ENCODE results near the gene GLIS2.

The GLIS2 gene

DNA sequence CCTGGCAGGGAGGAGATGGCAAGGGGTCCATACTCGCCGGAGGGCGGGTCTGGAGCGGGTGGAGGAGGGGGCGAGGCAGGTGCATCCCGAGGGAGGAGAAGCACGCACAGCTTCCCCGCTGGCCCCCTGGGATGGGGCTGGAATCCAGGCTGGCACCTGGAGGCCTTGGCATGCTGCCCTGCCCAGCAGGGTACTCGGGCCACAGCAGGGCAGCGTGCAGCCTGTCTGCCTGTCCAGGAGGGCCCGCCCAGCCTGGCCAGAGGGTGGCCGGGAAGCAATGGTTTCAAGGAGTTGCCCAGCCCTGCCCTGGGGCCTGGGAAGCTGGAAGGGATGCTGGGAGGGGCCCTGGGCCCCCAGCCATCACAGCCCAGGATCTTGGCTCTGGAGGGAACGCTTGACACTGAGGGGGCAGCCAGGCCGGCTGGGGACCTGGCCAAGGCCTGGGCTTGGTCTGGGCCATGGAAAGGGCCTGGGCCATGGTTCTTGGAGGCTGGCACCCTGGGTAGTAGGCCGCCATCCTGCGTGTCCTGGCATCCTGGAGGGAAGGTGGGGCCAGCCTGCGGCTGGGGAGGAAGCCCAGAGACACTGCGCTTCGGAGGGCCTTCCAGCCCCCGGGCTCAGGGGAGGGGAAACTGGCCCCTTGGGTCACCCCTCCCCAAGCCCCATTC, 1.1 kb downstream of the GLIS2 start:
- no peaks in the 10 kb centered on the region for H3K36me3 ChIP-seq (ENCODE audit: insufficient read depth, low read length)
- H3K4me2 ChIP-seq (ENCODE audit: low read length): peak overlapping the region; percentile 93
- no peaks in the 10 kb centered on the region for H3K9me3 ChIP-seq (replicated peaks; ENCODE audit: low read length)
- H3K27me3 ChIP-seq (ENCODE audit: control insufficient read depth, insufficient read depth, low read length): no peaks in the 10 kb centered on the region
- H3K9ac ChIP-seq (ENCODE audit: low read depth, low read length): peak overlapping the region; percentile 72
- H3K4me3 ChIP-seq (ENCODE audit: low read length): peak overlapping the region; percentile 75
- peaks cover 43% of the 10 kb centered on the region for H3K4me1 ChIP-seq (ENCODE audit: control insufficient read depth, insufficient read depth, low read length)

DNA sequence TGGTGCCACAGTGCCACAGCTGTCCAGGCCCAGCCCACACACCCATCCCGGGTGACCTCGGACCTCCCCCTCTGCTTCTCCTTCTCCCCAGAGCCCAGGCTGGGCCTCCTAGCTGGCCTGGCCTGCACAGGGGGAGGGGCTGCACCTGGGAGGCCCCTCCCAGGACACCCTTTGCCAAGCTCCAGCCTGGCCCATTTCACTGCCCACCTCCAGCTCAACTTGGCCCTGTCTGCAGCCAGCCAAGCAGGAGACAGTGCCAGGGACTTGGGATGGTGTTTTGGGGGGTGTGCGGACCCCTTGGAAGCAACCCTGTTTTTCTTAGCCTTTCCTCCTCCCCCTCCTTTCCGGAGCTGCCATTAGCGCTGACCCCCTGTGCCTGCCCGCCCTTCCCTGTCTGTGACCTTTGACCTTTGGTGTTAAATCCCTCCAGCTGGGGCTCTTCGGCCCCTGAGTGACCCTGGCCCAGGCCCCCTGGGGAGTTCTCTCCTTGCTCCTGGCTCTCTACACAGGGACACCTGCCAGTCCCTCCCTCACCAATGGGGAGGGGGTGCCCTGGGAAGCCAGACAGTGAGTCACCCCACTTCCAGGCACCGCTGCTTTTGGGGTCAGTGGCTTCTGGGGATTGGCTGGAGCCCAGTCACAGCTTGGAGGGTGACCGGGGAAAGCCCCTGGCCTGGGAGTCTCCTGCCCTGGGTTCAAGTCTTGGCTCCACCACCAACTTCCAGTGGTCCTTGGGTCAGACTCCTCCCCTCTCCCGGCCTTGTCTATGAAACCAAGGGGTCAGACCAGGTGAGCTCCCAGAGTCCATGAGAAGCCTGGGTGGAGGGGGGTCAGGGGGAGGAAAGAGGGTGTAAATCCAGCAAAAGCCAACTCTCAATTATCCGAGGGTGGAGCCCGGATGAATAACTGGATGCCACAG, 1.9 kb downstream of the GLIS2 start:
- peak overlapping the region; percentile 72 for H3K9ac ChIP-seq (ENCODE audit: low read depth, low read length)
- peak overlapping the region; percentile 93 for H3K4me2 ChIP-seq (ENCODE audit: low read length)
- peak overlapping the region; percentile 75 for H3K4me3 ChIP-seq (ENCODE audit: low read length)
- peaks cover 43% of the 10 kb centered on the region for H3K4me1 ChIP-seq (ENCODE audit: control insufficient read depth, insufficient read depth, low read length)
- no peaks in the 10 kb centered on the region for H3K36me3 ChIP-seq (ENCODE audit: insufficient read depth, low read length)
- no peaks in the 10 kb centered on the region for H3K27me3 ChIP-seq (ENCODE audit: control insufficient read depth, insufficient read depth, low read length)
- no peaks in the 10 kb centered on the region for H3K9me3 ChIP-seq (replicated peaks; ENCODE audit: low read length)

GRCh38 chr16:4318451-4318910, 2.6 kb downstream of the GLIS2 start:
- Histone ChIP-seq H3K9ac (ENCODE audit: low read depth, low read length) (peak overlapping the region; percentile 72), H3K4me3 (ENCODE audit: low read length) (peak overlapping the region; percentile 75), H3K36me3 (ENCODE audit: insufficient read depth, low read length) (no peaks in the 10 kb centered on the region), H3K4me1 (ENCODE audit: control insufficient read depth, insufficient read depth, low read length) (peaks cover 46% of the 10 kb centered on the region), H3K27me3 (ENCODE audit: control insufficient read depth, insufficient read depth, low read length) (no peaks in the 10 kb centered on the region), H3K4me2 (ENCODE audit: low read length) (peak overlapping the region; percentile 93), H3K9me3 (replicated peaks; ENCODE audit: low read length) (no peaks in the 10 kb centered on the region)

DNA sequence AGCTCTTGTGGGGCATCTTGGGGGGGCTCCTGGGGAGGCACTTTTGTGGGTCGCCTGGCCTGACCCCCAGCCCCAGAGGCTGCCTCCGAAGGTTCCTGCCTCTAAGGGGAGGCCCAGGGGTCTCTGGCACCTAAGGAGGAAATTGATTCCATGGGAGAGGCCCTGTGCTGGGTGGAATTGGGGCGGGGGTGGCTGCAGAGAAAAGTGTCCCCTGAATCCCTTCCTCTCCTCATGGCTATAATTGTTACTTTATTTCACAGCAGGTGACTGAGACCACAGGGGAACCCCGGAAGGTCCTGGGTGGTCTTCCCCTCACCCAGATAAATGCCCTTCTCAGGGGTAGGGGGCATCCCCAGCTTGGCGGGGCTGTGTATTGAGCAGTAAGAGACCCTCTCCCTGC, 3.1 kb downstream of the GLIS2 start:
- no peaks in the 10 kb centered on the region for H3K36me3 ChIP-seq (ENCODE audit: insufficient read depth, low read length)
- H3K4me1 ChIP-seq (ENCODE audit: control insufficient read depth, insufficient read depth, low read length): peaks cover 50% of the 10 kb centered on the region
- H3K4me2 ChIP-seq (ENCODE audit: low read length): peak overlapping the region; percentile 43
- H3K27me3 ChIP-seq (ENCODE audit: control insufficient read depth, insufficient read depth, low read length): no peaks in the 10 kb centered on the region
- peak overlapping the region; percentile 72 for H3K9ac ChIP-seq (ENCODE audit: low read depth, low read length)
- H3K9me3 ChIP-seq (replicated peaks; ENCODE audit: low read length): no peaks in the 10 kb centered on the region
- H3K4me3 ChIP-seq (ENCODE audit: low read length): no peak overlapping the region

GRCh38 chr16:4319454-4320421, 3.9 kb downstream of the GLIS2 start:
- Histone ChIP-seq H3K9me3 (replicated peaks; ENCODE audit: low read length) (no peaks in the 10 kb centered on the region), H3K4me1 (ENCODE audit: control insufficient read depth, insufficient read depth, low read length) (peaks cover 55% of the 10 kb centered on the region), H3K4me2 (ENCODE audit: low read length) (peak overlapping the region; percentile 43), H3K27me3 (ENCODE audit: control insufficient read depth, insufficient read depth, low read length) (no peaks in the 10 kb centered on the region), H3K36me3 (ENCODE audit: insufficient read depth, low read length) (no peaks in the 10 kb centered on the region), H3K9ac (ENCODE audit: low read depth, low read length) (no peak overlapping the region), H3K4me3 (ENCODE audit: low read length) (no peak overlapping the region)

DNA sequence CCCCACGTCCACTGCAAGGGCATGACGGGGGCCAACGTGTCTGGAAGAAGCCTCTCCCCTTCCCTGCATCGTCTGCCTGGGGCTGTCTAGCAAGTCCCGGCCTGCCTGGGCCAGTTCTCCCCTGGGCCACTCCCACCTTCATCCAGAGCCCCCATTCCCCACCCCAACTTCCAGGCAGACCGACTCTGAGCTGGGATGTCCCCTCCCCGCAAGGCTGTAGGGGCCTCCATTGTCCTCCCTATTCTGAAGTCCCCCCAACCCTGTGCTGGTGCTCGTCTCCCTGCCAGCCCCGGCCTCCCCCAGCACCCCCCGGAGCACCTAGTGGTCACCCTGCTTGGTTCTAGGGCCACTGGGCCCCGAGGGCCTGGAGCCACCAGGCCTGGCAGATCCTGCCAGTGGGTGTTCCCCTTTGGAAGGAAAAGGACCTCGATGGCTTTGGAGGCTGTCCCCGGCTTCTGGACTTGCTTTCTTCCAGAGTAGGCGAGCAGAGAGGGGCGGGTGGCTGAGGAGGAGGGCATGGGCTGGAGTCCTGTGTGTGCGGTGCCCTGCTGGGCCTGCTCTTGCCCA, 4.8 kb downstream of the GLIS2 start:
- Histone ChIP-seq H3K27me3 (ENCODE audit: control insufficient read depth, insufficient read depth, low read length) (no peaks in the 10 kb centered on the region), H3K9me3 (replicated peaks; ENCODE audit: low read length) (no peaks in the 10 kb centered on the region)

DNA sequence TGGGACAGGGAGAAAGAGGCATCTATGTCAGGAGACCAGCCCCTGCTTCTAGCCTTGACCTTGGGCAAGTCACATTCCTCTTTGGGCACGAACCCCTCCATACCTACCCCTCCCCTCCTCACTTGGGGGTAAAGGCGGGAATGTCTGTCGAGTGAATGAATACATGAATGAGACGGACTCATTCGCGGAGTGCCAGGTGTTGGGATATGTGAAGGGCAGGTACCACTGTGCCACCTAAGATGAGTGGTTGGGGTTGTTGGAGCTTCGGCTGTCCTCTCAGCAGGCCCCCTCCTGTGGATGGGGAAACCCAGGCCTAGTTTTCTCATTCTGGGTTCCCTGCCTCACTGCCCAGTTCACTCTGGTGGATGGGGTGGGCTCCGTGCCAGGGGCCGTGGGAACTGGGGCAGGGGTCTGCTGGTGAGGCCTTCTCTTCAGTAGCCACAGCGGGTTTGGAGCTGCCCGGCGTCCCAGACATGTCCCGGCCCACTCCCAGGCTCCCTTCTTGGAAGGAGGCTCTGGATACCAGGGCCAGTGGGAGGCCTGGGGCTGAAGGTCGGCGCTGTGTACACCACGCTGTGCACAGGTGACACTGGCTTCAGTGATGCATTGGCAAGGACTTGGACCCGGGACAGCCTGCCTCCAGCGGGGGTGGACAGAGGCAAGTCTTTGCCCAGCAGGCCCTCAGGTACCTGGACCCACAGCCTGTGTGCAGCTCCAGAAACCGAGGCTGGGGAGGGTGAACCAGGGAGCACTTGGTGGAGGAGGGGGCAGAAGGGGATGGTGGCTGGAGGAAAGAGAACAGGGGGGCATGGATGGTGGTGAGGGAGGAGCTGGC, 5.6 kb downstream of the GLIS2 start:
- H3K4me2 ChIP-seq (ENCODE audit: low read length): no peak overlapping the region
- H3K4me1 ChIP-seq (ENCODE audit: control insufficient read depth, insufficient read depth, low read length): peaks cover 56% of the 10 kb centered on the region
- no peaks in the 10 kb centered on the region for H3K27me3 ChIP-seq (ENCODE audit: control insufficient read depth, insufficient read depth, low read length)
- no peak overlapping the region for H3K9ac ChIP-seq (ENCODE audit: low read depth, low read length)
- no peak overlapping the region for H3K4me3 ChIP-seq (ENCODE audit: low read length)
- H3K9me3 ChIP-seq (replicated peaks; ENCODE audit: low read length): no peaks in the 10 kb centered on the region
- H3K36me3 ChIP-seq (ENCODE audit: insufficient read depth, low read length): no peaks in the 10 kb centered on the region

More for the DNA sequence above, 4.8 kb downstream of the GLIS2 start:
- H3K4me2 ChIP-seq (ENCODE audit: low read length): no peak overlapping the region
- H3K36me3 ChIP-seq (ENCODE audit: insufficient read depth, low read length): no peaks in the 10 kb centered on the region
- H3K4me1 ChIP-seq (ENCODE audit: control insufficient read depth, insufficient read depth, low read length): peaks cover 56% of the 10 kb centered on the region
- no peak overlapping the region for H3K9ac ChIP-seq (ENCODE audit: low read depth, low read length)
- H3K4me3 ChIP-seq (ENCODE audit: low read length): no peak overlapping the region

DNA sequence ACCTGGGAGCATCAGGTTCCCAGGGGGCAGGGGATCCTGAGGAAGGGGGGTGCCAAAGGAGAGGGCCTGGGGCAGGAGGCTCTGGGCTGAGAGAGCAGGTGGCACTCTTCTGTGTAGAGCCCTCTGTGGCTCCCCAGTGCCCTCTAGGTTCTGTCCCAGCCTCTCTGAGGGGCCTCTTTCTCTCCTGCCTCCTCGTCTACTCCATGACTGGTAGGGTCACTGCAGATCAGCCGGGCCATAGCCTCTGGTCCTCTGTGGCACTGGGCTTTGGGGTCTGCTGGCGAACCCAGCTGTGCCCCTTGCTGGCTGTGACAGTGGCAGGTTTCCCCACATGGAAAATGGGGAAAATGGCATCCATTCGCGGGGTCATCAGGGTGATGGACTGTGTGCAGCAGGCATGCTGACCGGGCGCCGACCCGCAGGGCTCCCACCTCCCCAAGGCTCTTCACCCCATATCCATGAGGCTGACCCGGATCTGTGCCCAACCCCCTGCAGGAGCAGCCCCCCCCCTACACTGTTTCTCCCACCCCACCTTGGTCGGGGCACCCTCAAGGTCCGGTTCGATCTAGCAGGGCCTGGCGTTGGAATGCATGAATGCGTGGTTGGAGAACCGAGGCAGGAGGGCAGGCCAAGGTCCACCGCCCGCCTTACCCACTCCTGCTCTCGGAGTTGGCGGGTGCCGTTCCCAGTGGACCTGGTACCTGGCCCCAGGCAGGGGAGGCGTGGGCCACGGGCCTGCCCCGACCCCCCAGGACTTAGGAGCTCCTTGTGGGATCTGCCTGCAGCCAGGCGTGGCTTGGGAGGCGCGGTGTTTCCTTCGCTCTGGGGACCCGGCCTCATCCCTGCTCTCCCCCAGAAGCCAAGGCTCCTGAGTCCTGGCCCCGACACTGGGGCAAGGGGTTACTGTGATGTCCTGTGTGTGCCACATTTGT, 6.5 kb downstream of the GLIS2 start:
- H3K4me2 ChIP-seq (ENCODE audit: low read length): no peak overlapping the region
- no peaks in the 10 kb centered on the region for H3K36me3 ChIP-seq (ENCODE audit: insufficient read depth, low read length)
- H3K9ac ChIP-seq (ENCODE audit: low read depth, low read length): no peak overlapping the region
- no peaks in the 10 kb centered on the region for H3K9me3 ChIP-seq (replicated peaks; ENCODE audit: low read length)
- no peaks in the 10 kb centered on the region for H3K27me3 ChIP-seq (ENCODE audit: control insufficient read depth, insufficient read depth, low read length)
- H3K4me1 ChIP-seq (ENCODE audit: control insufficient read depth, insufficient read depth, low read length): peaks cover 54% of the 10 kb centered on the region
- no peak overlapping the region for H3K4me3 ChIP-seq (ENCODE audit: low read length)

DNA sequence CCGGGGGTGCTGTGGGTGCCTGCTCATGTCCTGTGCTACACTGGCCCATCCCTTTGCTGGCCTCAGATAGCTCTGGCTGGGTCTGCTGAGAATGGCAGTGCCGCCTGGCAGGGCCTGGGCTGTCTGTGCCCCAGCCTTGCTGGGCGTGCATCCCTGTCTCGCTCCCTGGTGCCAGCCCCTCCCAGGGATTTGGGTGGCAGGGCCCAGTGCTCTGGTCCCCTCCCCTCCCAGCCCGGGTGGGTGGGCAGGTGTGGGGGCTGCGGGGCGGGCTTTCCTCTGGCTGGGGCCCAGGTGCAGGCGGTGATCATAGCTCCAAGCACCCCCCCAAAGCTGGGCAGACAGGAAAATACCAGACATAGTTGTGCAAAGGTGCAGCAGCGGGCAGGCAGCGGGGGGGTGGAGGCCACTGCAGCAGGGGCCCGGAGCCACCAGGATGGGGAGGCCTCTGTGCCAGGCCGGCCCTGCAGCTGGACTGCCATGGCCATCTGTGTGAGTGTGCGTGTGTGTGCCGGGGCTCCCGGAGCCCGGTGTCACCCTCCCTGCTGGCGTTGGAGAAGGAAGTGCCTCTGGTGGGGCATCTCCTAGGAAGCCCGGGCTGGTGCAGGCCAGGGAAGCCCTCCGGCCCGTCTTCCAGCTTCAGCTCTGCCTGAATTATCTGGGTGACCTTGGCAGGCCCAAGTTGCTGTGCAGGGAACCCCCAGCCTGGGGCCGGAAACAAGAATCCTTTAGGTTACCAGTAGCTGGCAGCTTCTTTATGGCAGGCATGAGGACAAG, 7.4 kb downstream of the GLIS2 start:
- Histone ChIP-seq H3K4me2 (ENCODE audit: low read length) (peak overlapping the region; percentile 30), H3K4me3 (ENCODE audit: low read length) (no peak overlapping the region), H3K9ac (ENCODE audit: low read depth, low read length) (no peak overlapping the region), H3K27me3 (ENCODE audit: control insufficient read depth, insufficient read depth, low read length) (no peaks in the 10 kb centered on the region), H3K4me1 (ENCODE audit: control insufficient read depth, insufficient read depth, low read length) (peaks cover 51% of the 10 kb centered on the region), H3K9me3 (replicated peaks; ENCODE audit: low read length) (no peaks in the 10 kb centered on the region), H3K36me3 (ENCODE audit: insufficient read depth, low read length) (no peaks in the 10 kb centered on the region)

Measured in skeletal muscle satellite cell (primary cell).